Measurements from ENCODE around the gene USP51. TPM values are rescaled to one million over a fixed set of nuclear protein-coding genes. Genes with fewer than 3 reads are reported as not detected.
"Not testable (repeated sequence)": the region's sequence is repeated elsewhere in the genome, so short reads cannot be mapped to it uniquely, and the experiment has no call there.

The USP51 gene
- total and polyA plus RNA-seq, 2 donors from 2014 or later = 3.4 to 4.6 TPM

- H3K36me3 ChIP-seq (ENCODE audit: control insufficient read depth in 2 of 3, insufficient read depth in 3 of 3, low read length in 3 of 3) = no peaks in the 10 kb centered on the region
- H3K27me3 ChIP-seq (ENCODE audit: control insufficient read depth, insufficient read depth, low read length) = peaks cover 2% of the 10 kb centered on the region
- no peak overlapping the region for H3K4me3 ChIP-seq (ENCODE audit: low read length in 3 of 3)
- no peaks in the 10 kb centered on the region for H3K9me3 ChIP-seq (ENCODE audit: control insufficient read depth in 2 of 3, insufficient read depth in 1 of 3, low read length in 3 of 3)
- no peak overlapping the region for H3K27ac ChIP-seq (ENCODE audit: low read depth in 2 of 2, low read length in 2 of 2)
- TF ChIP-seq CTCF (IDR thresholded peaks at IDR 0.05; ENCODE audit: borderline replicate concordance, extremely low read depth, insufficient read depth) = no peak
- H3K9ac ChIP-seq (ENCODE audit: low read length in 3 of 3) = no peak overlapping the region
- intact Hi-C loops (cut with DNase I) = no loop called here
- FAIRE-seq (no peak), DNase-seq (no peak)
- H3K4me1 ChIP-seq (ENCODE audit: control insufficient read depth in 2 of 3, insufficient read depth in 2 of 3, low read depth in 1 of 3, low read length in 3 of 3) = no peaks in the 10 kb centered on the region
Measured at GRCh38 chrX:55480390-55481062, 9.1 kb downstream of the USP51 start.

GRCh38 chrX:55479956-55480355 is 9.7 kb downstream of the USP51 start:
- H3K4me1 ChIP-seq (ENCODE audit: control insufficient read depth in 2 of 3, insufficient read depth in 2 of 3, low read depth in 1 of 3, low read length in 3 of 3); H3K27me3 ChIP-seq (ENCODE audit: control insufficient read depth, insufficient read depth, low read length); DNase-seq; intact Hi-C loops (cut with DNase I); H3K9ac ChIP-seq (ENCODE audit: low read length in 3 of 3); H3K4me3 ChIP-seq (ENCODE audit: low read length in 3 of 3); H3K27ac ChIP-seq (ENCODE audit: low read depth in 2 of 2, low read length in 2 of 2); FAIRE-seq; H3K36me3 ChIP-seq (ENCODE audit: control insufficient read depth in 2 of 3, insufficient read depth in 3 of 3, low read length in 3 of 3); H3K9me3 ChIP-seq (ENCODE audit: control insufficient read depth in 2 of 3, insufficient read depth in 1 of 3, low read length in 3 of 3): not testable (repeated sequence)

- intact Hi-C loops (cut with DNase I); H3K4me3 ChIP-seq (ENCODE audit: low read length in 3 of 3); H3K9me3 ChIP-seq (ENCODE audit: control insufficient read depth in 2 of 3, insufficient read depth in 1 of 3, low read length in 3 of 3); H3K36me3 ChIP-seq (ENCODE audit: control insufficient read depth in 2 of 3, insufficient read depth in 3 of 3, low read length in 3 of 3); DNase-seq; H3K9ac ChIP-seq (ENCODE audit: low read length in 3 of 3); H3K4me1 ChIP-seq (ENCODE audit: control insufficient read depth in 2 of 3, insufficient read depth in 2 of 3, low read depth in 1 of 3, low read length in 3 of 3); H3K27ac ChIP-seq (ENCODE audit: low read depth in 2 of 2, low read length in 2 of 2); H3K27me3 ChIP-seq (ENCODE audit: control insufficient read depth, insufficient read depth, low read length): not testable (repeated sequence)
- FAIRE-seq = peak; percentile 91
Measured at GRCh38 chrX:55465791-55466190, 23.9 kb downstream of the USP51 start.

- H3K4me3 ChIP-seq (ENCODE audit: low read length in 3 of 3); intact Hi-C loops (cut with DNase I); FAIRE-seq: not testable (repeated sequence)
Measured at GRCh38 chrX:55465108-55465507, 24.5 kb downstream of the USP51 start.

GRCh38 chrX:55464050-55464449 is 25.6 kb downstream of the USP51 start:
- H3K4me3 ChIP-seq (ENCODE audit: low read length in 3 of 3); H3K36me3 ChIP-seq (ENCODE audit: control insufficient read depth in 2 of 3, insufficient read depth in 3 of 3, low read length in 3 of 3); H3K9me3 ChIP-seq (ENCODE audit: control insufficient read depth in 2 of 3, insufficient read depth in 1 of 3, low read length in 3 of 3); intact Hi-C loops (cut with DNase I); FAIRE-seq; H3K27me3 ChIP-seq (ENCODE audit: control insufficient read depth, insufficient read depth, low read length); H3K9ac ChIP-seq (ENCODE audit: low read length in 3 of 3); H3K27ac ChIP-seq (ENCODE audit: low read depth in 2 of 2, low read length in 2 of 2); DNase-seq; H3K4me1 ChIP-seq (ENCODE audit: control insufficient read depth in 2 of 3, insufficient read depth in 2 of 3, low read depth in 1 of 3, low read length in 3 of 3): not testable (repeated sequence)

More at GRCh38 chrX:55465108-55465507, 24.5 kb downstream of the USP51 start:
- H3K36me3 ChIP-seq (ENCODE audit: control insufficient read depth in 2 of 3, insufficient read depth in 3 of 3, low read length in 3 of 3); H3K4me1 ChIP-seq (ENCODE audit: control insufficient read depth in 2 of 3, insufficient read depth in 2 of 3, low read depth in 1 of 3, low read length in 3 of 3); H3K27me3 ChIP-seq (ENCODE audit: control insufficient read depth, insufficient read depth, low read length); H3K9me3 ChIP-seq (ENCODE audit: control insufficient read depth in 2 of 3, insufficient read depth in 1 of 3, low read length in 3 of 3); DNase-seq; H3K27ac ChIP-seq (ENCODE audit: low read depth in 2 of 2, low read length in 2 of 2); H3K9ac ChIP-seq (ENCODE audit: low read length in 3 of 3): not testable (repeated sequence)

GRCh38 chrX:55459926-55460325 is 29.7 kb downstream of the USP51 start:
- FAIRE-seq; H3K9ac ChIP-seq (ENCODE audit: low read length in 3 of 3); H3K27me3 ChIP-seq (ENCODE audit: control insufficient read depth, insufficient read depth, low read length); H3K9me3 ChIP-seq (ENCODE audit: control insufficient read depth in 2 of 3, insufficient read depth in 1 of 3, low read length in 3 of 3); intact Hi-C loops (cut with DNase I); H3K27ac ChIP-seq (ENCODE audit: low read depth in 2 of 2, low read length in 2 of 2); DNase-seq; H3K4me1 ChIP-seq (ENCODE audit: control insufficient read depth in 2 of 3, insufficient read depth in 2 of 3, low read depth in 1 of 3, low read length in 3 of 3); H3K4me3 ChIP-seq (ENCODE audit: low read length in 3 of 3); H3K36me3 ChIP-seq (ENCODE audit: control insufficient read depth in 2 of 3, insufficient read depth in 3 of 3, low read length in 3 of 3): not testable (repeated sequence)

GRCh38 chrX:55459426-55459825 is 30.2 kb downstream of the USP51 start:
- H3K36me3 ChIP-seq (ENCODE audit: control insufficient read depth in 2 of 3, insufficient read depth in 3 of 3, low read length in 3 of 3); H3K27me3 ChIP-seq (ENCODE audit: control insufficient read depth, insufficient read depth, low read length); H3K4me1 ChIP-seq (ENCODE audit: control insufficient read depth in 2 of 3, insufficient read depth in 2 of 3, low read depth in 1 of 3, low read length in 3 of 3); H3K4me3 ChIP-seq (ENCODE audit: low read length in 3 of 3); H3K9me3 ChIP-seq (ENCODE audit: control insufficient read depth in 2 of 3, insufficient read depth in 1 of 3, low read length in 3 of 3); H3K9ac ChIP-seq (ENCODE audit: low read length in 3 of 3); intact Hi-C loops (cut with DNase I); FAIRE-seq; DNase-seq; H3K27ac ChIP-seq (ENCODE audit: low read depth in 2 of 2, low read length in 2 of 2): not testable (repeated sequence)

- H3K4me1 ChIP-seq (ENCODE audit: control insufficient read depth in 2 of 3, insufficient read depth in 2 of 3, low read depth in 1 of 3, low read length in 3 of 3); intact Hi-C loops (cut with DNase I); H3K9ac ChIP-seq (ENCODE audit: low read length in 3 of 3); FAIRE-seq; H3K36me3 ChIP-seq (ENCODE audit: control insufficient read depth in 2 of 3, insufficient read depth in 3 of 3, low read length in 3 of 3); DNase-seq; H3K4me3 ChIP-seq (ENCODE audit: low read length in 3 of 3); H3K27me3 ChIP-seq (ENCODE audit: control insufficient read depth, insufficient read depth, low read length); H3K9me3 ChIP-seq (ENCODE audit: control insufficient read depth in 2 of 3, insufficient read depth in 1 of 3, low read length in 3 of 3); H3K27ac ChIP-seq (ENCODE audit: low read depth in 2 of 2, low read length in 2 of 2): not testable (repeated sequence)
Measured at GRCh38 chrX:55455708-55456107, 33.9 kb downstream of the USP51 start.

Data from kidney (tissue), 14 donors.